Lung (tissue), 12 donors: ENCODE results near the gene RAP1B. TPM values are rescaled to one million over a fixed set of nuclear protein-coding genes. Genes with fewer than 3 reads are reported as not detected.
A peak's percentile ranks its signal among the peaks of the same experiment; 100 is the strongest.

Experiments used
- ATAC-seq: fragments of 200-7000 bp; cut with Tn5 transposase; one replicate; pipeline ENCODE4 v1.9.1; 2020; ENCODE audit warnings: moderate number of reproducible peaks; ENCODE audit not compliant: insufficient read depth, low FRiP score
- DNase-seq, 3 donors: peaks; one replicate each; pipeline ENCODE4 v3.0.0-alpha.2; 2013 to 2017
- H3K27ac ChIP-seq, 2 donors: one replicate each; pipeline ENCODE4 v1.5.1; 2013; ENCODE audit warnings: mild to moderate bottlenecking in 2 of 2, moderate library complexity in 2 of 2, control low read depth in 1 of 2, inconsistent platforms in 1 of 2, low read depth in 1 of 2, low read length in 1 of 2
- H3K27me3 ChIP-seq, 3 donors: one replicate each; pipeline ENCODE4 v1.5.1; 2013; ENCODE audit warnings: low read length in 2 of 3; ENCODE audit not compliant: control insufficient read depth in 3 of 3, insufficient read depth in 3 of 3
- H3K36me3 ChIP-seq, 4 donors: one replicate each; pipeline ENCODE4 v1.5.1; 2013; ENCODE audit warnings: low read length in 4 of 4, mild to moderate bottlenecking in 1 of 4, moderate library complexity in 1 of 4; ENCODE audit not compliant: control insufficient read depth in 4 of 4, insufficient read depth in 4 of 4
- H3K4me1 ChIP-seq, 5 donors: one replicate each; pipeline ENCODE4 v1.5.1; 2013; ENCODE audit warnings: low read length in 5 of 5, mild to moderate bottlenecking in 2 of 5, moderate library complexity in 1 of 5; ENCODE audit not compliant: control insufficient read depth in 5 of 5, insufficient read depth in 5 of 5
- H3K4me3 ChIP-seq: one replicate; pipeline ENCODE4 v1.5.1; 2013; ENCODE audit warnings: mild to moderate bottlenecking, control low read depth, moderate library complexity
- H3K9ac ChIP-seq, 2 donors: one replicate each; pipeline ENCODE4 v1.5.1; 2013; ENCODE audit warnings: low read length in 2 of 2, control low read depth in 1 of 2; ENCODE audit not compliant: insufficient read depth in 1 of 2
- H3K9me3 ChIP-seq, 4 donors: one replicate each; pipeline ENCODE4 v1.5.1; 2013; ENCODE audit warnings: low read length in 3 of 4, mild to moderate bottlenecking in 1 of 4, moderate library complexity in 1 of 4; ENCODE audit not compliant: control insufficient read depth in 4 of 4, insufficient read depth in 3 of 4
- CTCF ChIP-seq: IDR thresholded peaks from 2 replicates; pipeline ENCODE4 v1.5.1; 2012; ENCODE audit warnings: mild to moderate bottlenecking; ENCODE audit errors: control extremely low read depth, extremely low read depth
- WGBS, 2 donors: extraction: QIAGEN DNeasy Blood & Tissue Kit; methylation state at CpG; one replicate each; pipeline ENCODE4 v1.1.7; 2013; 5-methylcytosine and 5-hydroxymethylcytosine counted together
- polyA plus RNA-seq, 2 donors: library from polyadenylated mRNA; stranded (reverse); fragments of 200-250 nt; gene quantifications; one replicate each; pipeline ENCODE4 v1.2.1, GENCODE V29; 2013
- total RNA-seq, 2 donors: library from RNA; depleted of rRNA in 1 of 2; stranded (reverse); fragments of >200 nt in 1 of 2; gene quantifications; one replicate each; pipeline ENCODE4 v1.2.1, GENCODE V29; 2014 to 2021
- donor health status: control.
- donor health status: control.
- donor health status: Bipolar disorder and iron deficiency.
- donor health status: healthy.
- donor health status: DM: yes; HTN: yes; CAD: no.

Gene RAP1B
- total and polyA plus RNA-seq, 4 donors = 79.1 to 285 (median 172) TPM

DNA sequence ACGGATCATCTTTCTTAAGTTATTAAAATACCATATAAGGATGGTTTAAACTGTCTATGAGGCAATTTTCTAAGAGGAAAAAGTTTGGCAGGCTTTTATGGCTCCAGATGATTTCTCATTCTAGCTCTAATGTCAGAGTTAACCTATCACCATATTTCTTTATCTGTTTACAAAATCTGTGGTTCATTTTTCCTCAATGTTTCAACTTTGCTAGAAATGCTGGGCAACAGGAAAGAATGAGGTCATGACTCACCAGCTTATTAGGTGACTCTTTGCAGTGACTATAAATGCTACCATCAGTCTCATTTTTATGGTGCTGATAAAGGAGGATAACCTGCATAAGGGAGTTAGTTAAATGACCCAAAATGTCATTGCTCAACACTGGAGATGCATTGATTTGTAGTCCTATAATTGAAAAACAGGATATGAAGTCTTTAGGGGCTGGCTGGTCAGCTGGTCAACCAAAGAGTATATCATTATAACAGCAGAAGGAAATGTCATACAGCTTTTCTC is 45.3 kb upstream of the RAP1B start:
- H3K36me3 ChIP-seq = no peaks in the 10 kb centered on the region
- peak in 2 of 3 donors; percentile 8 to 18 for DNase-seq

DNA sequence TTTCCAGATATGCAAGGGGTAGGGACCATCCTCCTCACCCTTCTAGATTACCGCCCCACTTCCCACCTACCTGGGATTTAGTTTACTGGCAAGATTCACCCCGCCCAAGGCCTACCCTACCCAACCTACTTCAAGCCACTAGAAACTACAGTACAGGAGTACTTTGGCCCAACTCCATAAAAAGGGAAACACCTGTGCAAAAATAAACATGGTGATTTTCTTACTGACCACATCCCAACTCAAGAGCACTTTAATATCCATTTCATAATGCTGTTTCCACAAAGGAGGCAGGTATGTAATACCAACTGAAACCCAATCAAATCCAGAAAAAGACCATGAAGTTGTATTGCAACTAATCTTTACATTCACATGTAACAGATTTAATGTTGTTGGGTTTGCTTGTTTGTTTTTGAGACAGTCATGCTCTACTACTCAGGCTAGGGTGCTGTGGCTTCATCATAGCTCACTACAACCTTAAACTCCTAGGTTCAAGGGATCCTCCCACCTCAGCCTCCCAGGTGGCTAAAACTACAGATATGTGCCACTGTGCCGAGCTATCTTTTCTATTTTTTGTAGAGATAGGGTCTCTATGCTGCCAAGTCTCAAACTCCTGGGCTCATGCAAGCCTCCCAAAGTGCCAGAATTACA is 41.7 kb upstream of the RAP1B start:
- peak; percentile 83 for ATAC-seq
- H3K27me3 ChIP-seq = no peaks in the 10 kb centered on the region
- 79 to 95% methylated on average over 3 of the region's 3 CpGs for WGBS, 2 donors
- no peak overlapping the region for H3K4me3 ChIP-seq
- H3K9me3 ChIP-seq = no peaks in the 10 kb centered on the region
- DNase-seq = peak in 2 of 3 donors; percentile 38 to 70
- no peak overlapping the region for H3K9ac ChIP-seq
- peak overlapping the region in 1 of 2 donors; percentile 33 for H3K27ac ChIP-seq
- no peak for TF ChIP-seq CTCF
- no peaks in the 10 kb centered on the region for H3K36me3 ChIP-seq
- H3K4me1 ChIP-seq = no peaks in the 10 kb centered on the region

More for the DNA sequence above, 45.3 kb upstream of the RAP1B start:
- Histone ChIP-seq H3K4me3 (no peak overlapping the region), H3K27ac (no peak overlapping the region), H3K27me3 (no peaks in the 10 kb centered on the region), H3K9ac (no peak overlapping the region), H3K9me3 (no peaks in the 10 kb centered on the region), H3K4me1 (peaks cover 0 to 2% (median under 1%) of the 10 kb centered on the region in 5 donors)
- ATAC-seq = no peak
- 50 to 58% methylated on average over 1 of the region's 1 CpG for WGBS, 2 donors
- TF ChIP-seq CTCF = no peak

- Histone ChIP-seq H3K27ac (no peak overlapping the region), H3K9ac (no peak overlapping the region), H3K4me3 (no peak overlapping the region), H3K27me3 (no peaks in the 10 kb centered on the region), H3K36me3 (no peaks in the 10 kb centered on the region), H3K9me3 (no peaks in the 10 kb centered on the region), H3K4me1 (no peaks in the 10 kb centered on the region)
- no peak for ATAC-seq
- WGBS, 2 donors = 76 to 79% methylated on average over 2 of the region's 2 CpGs
- TF ChIP-seq CTCF = no peak
- no peak for DNase-seq
Observed at GRCh38 chr12:68572661-68573060, 38.0 kb upstream of the RAP1B start.

GRCh38 chr12:68573406-68573805 is 37.3 kb upstream of the RAP1B start:
- H3K4me1 ChIP-seq = no peaks in the 10 kb centered on the region
- H3K36me3 ChIP-seq = no peaks in the 10 kb centered on the region
- H3K27ac ChIP-seq = no peak overlapping the region
- H3K4me3 ChIP-seq = no peak overlapping the region
- ATAC-seq = no peak
- no peaks in the 10 kb centered on the region for H3K9me3 ChIP-seq
- H3K9ac ChIP-seq = no peak overlapping the region
- TF ChIP-seq CTCF = no peak
- DNase-seq = no peak
- no peaks in the 10 kb centered on the region for H3K27me3 ChIP-seq
- 97 to 100% methylated on average over 1 of the region's 1 CpG for WGBS, 2 donors
